ENCODE data around the gene CIC.

- TF ChIP-seq POLR2A (IDR thresholded peaks at IDR 0.05) (peak in 1 of 2 donors; percentile 35), CTCF (IDR thresholded peaks at IDR 0.05) (no peak)
These were observed 1.4 kb downstream of the CIC start for GRCh38 chr19:42270346-42271044.
